Measurements from ENCODE around the gene CGRRF1. TPM values are rescaled to one million over a fixed set of nuclear protein-coding genes. Genes with fewer than 3 reads are reported as not detected.

CGRRF1 gene
- total RNA-seq, 1 donor from 2014 or later: 23.8 TPM

- no peaks in the 10 kb centered on the region for H3K9me3 Mint-ChIP-seq
- H3K36me3 Mint-ChIP-seq (ENCODE audit: low read depth): no peaks in the 10 kb centered on the region
- TF ChIP-seq CTCF (conservative IDR thresholded peaks at IDR 0.05): peak; percentile 6
- DNase-seq (ENCODE audit: low read depth, low spot score): peak; percentile 45
- peak overlapping the region; percentile 71 for H3K27ac Mint-ChIP-seq (ENCODE audit: unreplicated experiment)
- H3K4me1 Mint-ChIP-seq: peaks cover 22% of the 10 kb centered on the region
- peaks cover 39% of the 10 kb centered on the region for H3K27me3 Mint-ChIP-seq (ENCODE audit: low read depth)
- H3K4me3 Mint-ChIP-seq: peak overlapping the region; percentile 89
Observed at GRCh38 chr14:54565785-54566409, 56.2 kb downstream of the CGRRF1 start.

- Mint-ChIP-seq H3K4me1 (peaks cover 22% of the 10 kb centered on the region), H3K27me3 (ENCODE audit: low read depth) (peaks cover 39% of the 10 kb centered on the region), H3K27ac (ENCODE audit: unreplicated experiment) (no peak within 1 kb of the TSS), H3K4me3 (peak within 1 kb of the TSS; percentile 97), H3K36me3 (ENCODE audit: low read depth) (no peaks in the 10 kb centered on the region), H3K9me3 (no peaks in the 10 kb centered on the region)
- peak; percentile 53 for DNase-seq (ENCODE audit: low read depth, low spot score)
- peak; percentile 53 for TF ChIP-seq CTCF (conservative IDR thresholded peaks at IDR 0.05)
Observed at GRCh38 chr14:54566410-54567223, 56.9 kb downstream of the CGRRF1 start, which contains the start of gene SAMD4A. Gene SAMD4A, plus strand, starts transcription at chr14:54567128. Its CDS starts 789 bp downstream, at chr14:54567917.

GRCh38 chr14:54567224-54567638 lies 57.5 kb downstream of the CGRRF1 start:
- TF ChIP-seq CTCF (conservative IDR thresholded peaks at IDR 0.05): no peak
- DNase-seq (ENCODE audit: low read depth, low spot score): peak; percentile 46
- peaks cover 4% of the 10 kb centered on the region for H3K9me3 Mint-ChIP-seq
- H3K4me3 Mint-ChIP-seq: peak overlapping the region; percentile 97
- no peak overlapping the region for H3K27ac Mint-ChIP-seq (ENCODE audit: unreplicated experiment)
- peaks cover 4% of the 10 kb centered on the region for H3K36me3 Mint-ChIP-seq (ENCODE audit: low read depth)
- H3K4me1 Mint-ChIP-seq: peaks cover 22% of the 10 kb centered on the region
- peaks cover 34% of the 10 kb centered on the region for H3K27me3 Mint-ChIP-seq (ENCODE audit: low read depth)

- Mint-ChIP-seq H3K9me3 (peaks cover 7% of the 10 kb centered on the region), H3K36me3 (ENCODE audit: low read depth) (peaks cover 7% of the 10 kb centered on the region), H3K4me1 (peaks cover 22% of the 10 kb centered on the region), H3K4me3 (peak overlapping the region; percentile 97), H3K27me3 (ENCODE audit: low read depth) (peaks cover 31% of the 10 kb centered on the region), H3K27ac (ENCODE audit: unreplicated experiment) (no peak overlapping the region)
- TF ChIP-seq CTCF (conservative IDR thresholded peaks at IDR 0.05): no peak
- DNase-seq (ENCODE audit: low read depth, low spot score): peak; percentile 46
Observed at GRCh38 chr14:54567639-54568561, 58.2 kb downstream of the CGRRF1 start.

All from neural crest cell (in vitro differentiated cells).